PC-9 (cell line): ENCODE results near the gene FOXS1. TPM values are rescaled to one million over a fixed set of nuclear protein-coding genes. Genes with fewer than 3 reads are reported as not detected.

Experiments used
- BruUV-seq: library from RNA; stranded (reverse); fragments of 400-500 nt; replicated peaks from 2 replicates; lab custom pipeline; 2021; lab: Mats Ljungman, UMichigan
- CTCF ChIA-PET: fragments of 300-600 bp; sonication (Branson Sonifier 250); formaldehyde crosslinking; loops from one replicate; lab custom pipeline; 2022; ENCODE audit warnings: antibody characterized with exemption; lab: Charles Lee
- POLR2A ChIA-PET: fragments of 300-600 bp; sonication (Branson Sonifier 250); formaldehyde crosslinking; loops from one replicate; lab custom pipeline; 2022; ENCODE audit warnings: antibody characterized with exemption; ENCODE audit not compliant: unreplicated experiment; lab: Charles Lee
- DNase-seq, 2 experiments: peaks; one replicate each; pipeline versions ENCODE4 v3.0.0 to v3.0.0-alpha.2; 2015 to 2022; ENCODE audit warnings: mixed read lengths in 1 of 2
- H2AFZ ChIP-seq: fragments of 200-600 bp; sonication (generic); 2 replicates; pipeline ENCODE4 v1.8.1; 2017; ENCODE audit warnings: antibody characterized with exemption
- H3F3A ChIP-seq: fragments of 200-600 bp; sonication (generic); 2 replicates; pipeline ENCODE4 v1.8.1; 2017; ENCODE audit warnings: antibody characterized with exemption, mild to moderate bottlenecking, low read depth; ENCODE audit not compliant: insufficient read depth
- H3K27ac ChIP-seq: fragments of 200-600 bp; sonication (generic); 2 replicates; pipeline ENCODE4 v1.6.1; 2016; ENCODE audit warnings: mixed run types
- H3K27me3 ChIP-seq: fragments of 200-600 bp; sonication (generic); 2 replicates; pipeline ENCODE4 v1.6.1; 2016; ENCODE audit warnings: low read depth, mixed run types; ENCODE audit not compliant: insufficient read depth
- H3K36me3 ChIP-seq: fragments of 200-600 bp; sonication (generic); 2 replicates; pipeline ENCODE4 v1.6.1; 2016; ENCODE audit warnings: low read depth, mixed run types
- H3K4me1 ChIP-seq: fragments of 200-600 bp; sonication (generic); replicated peaks from 2 replicates; pipeline ENCODE4 v1.6.1; 2016; ENCODE audit warnings: mixed run types; ENCODE audit not compliant: insufficient read depth
- H3K4me2 ChIP-seq: fragments of 200-600 bp; sonication (generic); 2 replicates; pipeline ENCODE4 v1.6.1; 2017; ENCODE audit warnings: mixed run types
- H3K4me3 ChIP-seq: fragments of 200-600 bp; sonication (generic); 2 replicates; pipeline ENCODE4 v1.6.1; 2016; ENCODE audit warnings: mixed run types
- H3K79me2 ChIP-seq: fragments of 200-600 bp; sonication (generic); 2 replicates; pipeline ENCODE4 v1.6.1; 2017; ENCODE audit warnings: low read depth, mixed run types
- H3K9me2 ChIP-seq: fragments of 200-600 bp; sonication (generic); 2 replicates; pipeline ENCODE4 v1.8.1; 2017; ENCODE audit warnings: mild to moderate bottlenecking; ENCODE audit not compliant: insufficient read depth
- H3K9me3 ChIP-seq: fragments of 200-600 bp; sonication (generic); 2 replicates; pipeline ENCODE4 v1.8.1; 2016; ENCODE audit warnings: low read depth; ENCODE audit not compliant: insufficient read depth
- H4K20me1 ChIP-seq: fragments of 200-600 bp; sonication (generic); 2 replicates; pipeline ENCODE4 v1.8.1; 2017; ENCODE audit not compliant: insufficient read depth
- CTCF ChIP-seq: fragments of 200-600 bp; sonication (generic); conservative IDR thresholded peaks from 2 replicates; pipeline ENCODE4 v1.6.1; 2017; ENCODE audit warnings: mixed run types, antibody characterized with exemption, mild to moderate bottlenecking, moderate library complexity
- EZH2 ChIP-seq: fragments of 200-600 bp; sonication (generic); IDR thresholded peaks from 2 replicates; pipeline ENCODE4 v1.8.0; 2017; ENCODE audit warnings: antibody characterized with exemption, low read depth
- intact Hi-C: fragments of 100-400 bp; cut with micrococcal nuclease; formaldehyde crosslinking; loops from one replicate; pipeline ENCODE4 v1.10.0; 2022; ENCODE audit not compliant: unreplicated experiment
- total RNA-seq: library from RNA; stranded (reverse); gene quantifications from 2 replicates; pipeline ENCODE4 v1.2.3, GENCODE V29; 2021

The FOXS1 gene
- total RNA-seq, 1 experiment from 2014 or later = not detected

- H2AFZ ChIP-seq = no peak overlapping the region
- DNase-seq = no peak
- no peaks in the 10 kb centered on the region for H3K9me2 ChIP-seq
- ChIA-PET POLR2A (no interaction called here), CTCF (no interaction called here)
- no peak for TF ChIP-seq EZH2
- TF ChIP-seq CTCF = no peak
- BruUV-seq = TSS peak; percentile 82
- H3K27me3 ChIP-seq = no peaks in the 10 kb centered on the region
- 0 out of 2 replicates have a peak, but pooled peaks cover 6% of the 10 kb centered on the region for H3F3A ChIP-seq
- no peak overlapping the region for H3K27ac ChIP-seq
- H3K4me2 ChIP-seq = no peak overlapping the region
- H4K20me1 ChIP-seq = no peaks in the 10 kb centered on the region
- no peak overlapping the region for H3K4me3 ChIP-seq
- H3K4me1 ChIP-seq = peaks cover 13% of the 10 kb centered on the region
- no peaks in the 10 kb centered on the region for H3K36me3 ChIP-seq
- no peaks in the 10 kb centered on the region for H3K79me2 ChIP-seq
- no peaks in the 10 kb centered on the region for H3K9me3 ChIP-seq
- intact Hi-C loops = loop anchor here (5.0 kb wide), 1 partner anchor 114 kb away; no protein-coding TSS in a partner anchor
Measured at GRCh38 chr20:31840906-31841816, 4.2 kb downstream of the FOXS1 start.

GRCh38 chr20:31839782-31840487 lies 5.5 kb downstream of the FOXS1 start:
- Histone ChIP-seq H3K4me3 (no peak overlapping the region), H3K79me2 (no peaks in the 10 kb centered on the region), H3K27me3 (no peaks in the 10 kb centered on the region), H3F3A (peaks cover 13% of the 10 kb centered on the region; the same call in 1 of the 2 replicates), H3K9me2 (no peaks in the 10 kb centered on the region), H3K4me1 (peaks cover 21% of the 10 kb centered on the region), H2AFZ (no peak overlapping the region), H4K20me1 (no peaks in the 10 kb centered on the region), H3K4me2 (no peak overlapping the region), H3K27ac (no peak overlapping the region), H3K36me3 (no peaks in the 10 kb centered on the region), H3K9me3 (no peaks in the 10 kb centered on the region)
- ChIA-PET POLR2A (no interaction called here), CTCF (no interaction called here)
- intact Hi-C loops = loop anchor here (5.0 to 10.0 kb wide), 3 partner anchors 113 to 645 kb away; no protein-coding TSS in a partner anchor
- TF ChIP-seq EZH2 (no peak), CTCF (no peak)
- no TSS peak for BruUV-seq
- peak in 1 of 2 experiments; percentile 41 for DNase-seq

DNA sequence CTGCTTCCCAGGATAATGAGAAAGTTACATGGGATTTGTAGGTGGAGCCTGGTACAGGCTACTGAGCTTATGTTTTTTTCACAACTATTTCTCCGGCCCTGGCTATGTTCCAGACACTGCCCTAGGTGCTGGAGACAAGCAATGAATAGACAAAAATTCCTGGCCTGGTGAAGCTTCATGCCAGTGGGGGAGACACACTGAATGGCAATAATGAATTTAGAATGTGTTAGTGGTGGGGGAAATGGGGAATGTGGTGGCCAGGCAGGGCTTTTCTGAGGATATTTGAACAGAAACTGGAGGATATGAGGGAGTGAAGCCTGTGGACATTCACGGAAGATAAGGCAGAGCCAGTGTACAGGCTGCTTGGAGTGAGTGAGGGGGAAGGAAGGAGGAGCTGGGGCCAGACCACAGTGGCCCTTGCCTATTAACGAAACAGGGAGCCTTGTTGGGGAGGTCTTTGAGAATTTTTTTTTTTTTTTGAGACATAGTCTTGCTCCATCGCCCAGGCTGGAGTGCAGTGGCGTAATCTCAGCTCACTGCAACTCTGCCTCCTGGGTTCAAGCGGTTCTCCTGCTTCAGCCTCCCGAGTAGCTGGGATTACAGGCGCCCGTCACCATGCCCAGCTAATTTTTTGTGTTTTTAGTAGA lies 6.6 kb downstream of the FOXS1 start:
- peaks cover 21% of the 10 kb centered on the region for H3K4me1 ChIP-seq
- H4K20me1 ChIP-seq = no peaks in the 10 kb centered on the region
- no peak overlapping the region for H2AFZ ChIP-seq
- intact Hi-C loops = loop anchor here (5.0 to 10.0 kb wide), 2 partner anchors 271 to 646 kb away; no protein-coding TSS in a partner anchor
- H3F3A ChIP-seq = peaks cover 13% of the 10 kb centered on the region; the same call in 1 of the 2 replicates
- no peak overlapping the region for H3K4me2 ChIP-seq
- ChIA-PET CTCF (interaction anchor here (0.7 to 1.0 kb wide), 5 partner anchors 13 to 226 kb away, joined by 3 to 4 read pairs (median 3); partner anchors contain the start of gene PDRG1), POLR2A (no interaction called here)
- no peak overlapping the region for H3K4me3 ChIP-seq
- no TSS peak for BruUV-seq
- no peaks in the 10 kb centered on the region for H3K27me3 ChIP-seq
- H3K27ac ChIP-seq = no peak overlapping the region
- TF ChIP-seq CTCF (no peak), EZH2 (no peak)
- no peaks in the 10 kb centered on the region for H3K9me2 ChIP-seq
- H3K79me2 ChIP-seq = no peaks in the 10 kb centered on the region
- H3K9me3 ChIP-seq = no peaks in the 10 kb centered on the region
- peak in 1 of 2 experiments; percentile 57 for DNase-seq
- H3K36me3 ChIP-seq = no peaks in the 10 kb centered on the region
